GM12891 (cell line): ENCODE results near the gene ESYT3.

ENCODE experiments used
- DNase-seq: peaks from one replicate; pipeline ENCODE4 v3.0.0; 2011; ENCODE audit warnings: low spot score; ENCODE audit not compliant: insufficient read length
- FAIRE-seq: peaks from 2 replicates; lab custom pipeline; 2011; peaks lifted over from hg19 to GRCh38; lab: Jason Lieb, UNC
- PAX5 ChIP-seq: IDR thresholded peaks from 2 replicates; pipeline ENCODE4 v1.6.1; 2011; ENCODE audit warnings: low read length, moderate library complexity, mild to moderate bottlenecking; ENCODE audit not compliant: insufficient read depth, severe bottlenecking
- POLR2A ChIP-seq: IDR thresholded peaks from 2 replicates; pipeline ENCODE4 v1.6.1; 2011; ENCODE audit warnings: low read depth, low read length, control low read depth
- POLR2AphosphoS5 ChIP-seq: IDR thresholded peaks from 2 replicates; pipeline ENCODE4 v1.6.1; 2011; ENCODE audit warnings: low read depth, low read length, control low read depth
- POU2F2 ChIP-seq: IDR thresholded peaks from 2 replicates; pipeline ENCODE4 v1.6.1; 2011; ENCODE audit warnings: low read depth, mild to moderate bottlenecking, control low read depth, low read length, moderate library complexity
- SPI1 ChIP-seq: IDR thresholded peaks from 2 replicates; pipeline ENCODE4 v1.6.1; 2011; ENCODE audit warnings: low read depth, low read length, control low read depth
- TAF1 ChIP-seq: IDR thresholded peaks from 2 replicates; pipeline ENCODE4 v1.6.1; 2011; ENCODE audit warnings: low read depth, low read length, control low read depth

The ESYT3 gene

GRCh38 chr3:138432576-138433240 is 1.7 kb upstream of the ESYT3 start:
- no peak for TF ChIP-seq SPI1
- no peak for TF ChIP-seq TAF1
- no peak for TF ChIP-seq PAX5
- TF ChIP-seq POU2F2 = no peak
- no peak for TF ChIP-seq POLR2A
- no peak for TF ChIP-seq POLR2AphosphoS5
- no peak for DNase-seq
- no peak for FAIRE-seq

GRCh38 chr3:138433892-138434275 is 532 bp upstream of the ESYT3 start:
- DNase-seq (no peak), FAIRE-seq (no peak)
- TF ChIP-seq POU2F2 (no peak), PAX5 (no peak), SPI1 (no peak), POLR2AphosphoS5 (no peak), TAF1 (no peak), POLR2A (no peak)

GRCh38 chr3:138434875-138435772 is 708 bp downstream of the ESYT3 start:
- TF ChIP-seq POLR2AphosphoS5 = no peak
- TF ChIP-seq SPI1 = no peak
- TF ChIP-seq POLR2A = no peak
- no peak for TF ChIP-seq POU2F2
- no peak for TF ChIP-seq PAX5
- TF ChIP-seq TAF1 = no peak
- DNase-seq (peak; percentile 38), FAIRE-seq (no peak)

GRCh38 chr3:138435840-138436239 is 1.4 kb downstream of the ESYT3 start:
- FAIRE-seq (no peak), DNase-seq (no peak)
- TF ChIP-seq POLR2A (no peak), POLR2AphosphoS5 (no peak), TAF1 (no peak), SPI1 (no peak), POU2F2 (no peak), PAX5 (no peak)

- DNase-seq = no peak
- TF ChIP-seq POLR2AphosphoS5 (no peak), POU2F2 (no peak), SPI1 (no peak), PAX5 (no peak), POLR2A (no peak), TAF1 (no peak)
- no peak for FAIRE-seq
Observed at GRCh38 chr3:138437281-138437680, 2.9 kb downstream of the ESYT3 start.

GRCh38 chr3:138438896-138439295 is 4.5 kb downstream of the ESYT3 start:
- no peak for FAIRE-seq
- DNase-seq = no peak
- TF ChIP-seq POLR2A = no peak
- TF ChIP-seq POU2F2 = no peak
- TF ChIP-seq TAF1 = no peak
- no peak for TF ChIP-seq POLR2AphosphoS5
- no peak for TF ChIP-seq PAX5
- no peak for TF ChIP-seq SPI1

GRCh38 chr3:138439646-138440045 is 5.2 kb downstream of the ESYT3 start:
- no peak for DNase-seq
- no peak for FAIRE-seq
- TF ChIP-seq POU2F2 (no peak), POLR2A (no peak), PAX5 (no peak), POLR2AphosphoS5 (no peak), SPI1 (no peak), TAF1 (no peak)

- DNase-seq (no peak), FAIRE-seq (no peak)
- no peak for TF ChIP-seq POLR2AphosphoS5
- no peak for TF ChIP-seq PAX5
- TF ChIP-seq SPI1 = no peak
- no peak for TF ChIP-seq POU2F2
- TF ChIP-seq TAF1 = no peak
- TF ChIP-seq POLR2A = no peak
Observed at GRCh38 chr3:138440121-138440521, 5.7 kb downstream of the ESYT3 start.

- FAIRE-seq (no peak), DNase-seq (no peak)
- TF ChIP-seq SPI1 (no peak), POLR2AphosphoS5 (no peak), POU2F2 (no peak), PAX5 (no peak), TAF1 (no peak), POLR2A (no peak)
Observed at GRCh38 chr3:138440596-138440995, 6.2 kb downstream of the ESYT3 start.
